ENCODE measurements around the gene TMEM245. TPM values are rescaled to one million over a fixed set of nuclear protein-coding genes. Genes with fewer than 3 reads are reported as not detected.
A peak's percentile ranks its signal among the peaks of the same experiment; 100 is the strongest.

The TMEM245 gene
- total RNA-seq, 1 donor from 2014 or later: 57.7 TPM

DNA sequence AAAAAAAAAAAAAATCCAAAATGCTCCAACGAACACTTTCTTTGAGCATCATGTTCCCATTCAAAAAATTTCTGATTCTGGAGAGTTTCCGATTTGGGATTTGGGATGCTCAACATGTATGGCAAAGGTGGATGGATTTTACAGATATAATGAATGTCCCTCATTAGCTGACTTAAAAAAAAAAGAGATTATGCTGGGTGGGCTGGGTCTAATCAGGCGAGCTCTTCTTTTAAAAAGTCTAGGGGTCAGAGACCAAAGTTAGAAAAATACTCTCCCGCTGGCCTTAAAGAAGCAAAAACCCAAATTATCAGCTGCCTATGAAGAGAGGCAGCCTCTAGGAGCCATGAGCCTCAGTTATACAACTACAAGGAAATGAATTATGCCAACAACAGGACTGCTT, 91.3 kb downstream of the TMEM245 start:
- no peak for DNase-seq (ENCODE audit: low read depth in 2 of 2)

- no peak for DNase-seq (ENCODE audit: low read depth in 2 of 2)
These were observed 92.6 kb downstream of the TMEM245 start for GRCh38 chr9:109027176-109027575.

DNA sequence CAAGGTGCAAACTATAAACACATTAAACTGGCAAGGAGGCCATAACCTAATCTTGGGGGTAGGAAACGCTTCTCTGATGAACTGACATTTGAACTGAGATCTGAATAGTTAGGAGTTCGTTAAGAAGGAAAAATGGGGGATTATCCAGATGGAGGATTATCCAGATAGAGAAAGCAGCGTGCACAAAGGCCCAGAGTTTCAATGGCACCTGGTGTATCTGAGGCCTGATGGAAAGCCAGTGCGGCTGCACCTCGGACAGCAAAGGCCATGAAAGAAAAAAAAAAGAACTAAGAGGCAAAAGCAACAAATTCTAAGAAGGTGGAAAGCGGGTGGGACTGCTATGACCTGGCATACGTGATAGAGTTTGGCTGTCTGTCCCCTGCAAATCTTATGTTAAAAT, 93.4 kb downstream of the TMEM245 start:
- no peak for DNase-seq (ENCODE audit: low read depth in 2 of 2)

DNA sequence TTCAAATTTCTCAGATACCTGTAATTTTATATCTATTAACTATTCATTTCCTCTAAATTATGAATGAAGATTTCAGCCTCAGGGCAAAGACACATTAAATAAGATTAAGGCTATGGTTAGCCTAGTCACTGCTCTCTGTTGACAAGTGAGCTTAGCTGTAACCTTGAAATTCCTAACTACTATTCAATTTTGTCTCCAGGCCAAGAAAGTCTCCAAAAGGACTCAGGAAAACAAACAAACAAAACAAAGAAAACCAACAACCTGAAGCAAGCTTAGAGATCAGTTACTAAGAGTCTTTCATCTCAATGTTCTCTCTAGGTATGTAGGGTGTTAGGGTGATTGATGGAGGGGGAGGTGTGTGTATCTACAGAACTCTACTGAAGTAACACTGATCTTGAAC, 96.9 kb downstream of the TMEM245 start:
- no peak for DNase-seq (ENCODE audit: low read depth in 2 of 2)

DNA sequence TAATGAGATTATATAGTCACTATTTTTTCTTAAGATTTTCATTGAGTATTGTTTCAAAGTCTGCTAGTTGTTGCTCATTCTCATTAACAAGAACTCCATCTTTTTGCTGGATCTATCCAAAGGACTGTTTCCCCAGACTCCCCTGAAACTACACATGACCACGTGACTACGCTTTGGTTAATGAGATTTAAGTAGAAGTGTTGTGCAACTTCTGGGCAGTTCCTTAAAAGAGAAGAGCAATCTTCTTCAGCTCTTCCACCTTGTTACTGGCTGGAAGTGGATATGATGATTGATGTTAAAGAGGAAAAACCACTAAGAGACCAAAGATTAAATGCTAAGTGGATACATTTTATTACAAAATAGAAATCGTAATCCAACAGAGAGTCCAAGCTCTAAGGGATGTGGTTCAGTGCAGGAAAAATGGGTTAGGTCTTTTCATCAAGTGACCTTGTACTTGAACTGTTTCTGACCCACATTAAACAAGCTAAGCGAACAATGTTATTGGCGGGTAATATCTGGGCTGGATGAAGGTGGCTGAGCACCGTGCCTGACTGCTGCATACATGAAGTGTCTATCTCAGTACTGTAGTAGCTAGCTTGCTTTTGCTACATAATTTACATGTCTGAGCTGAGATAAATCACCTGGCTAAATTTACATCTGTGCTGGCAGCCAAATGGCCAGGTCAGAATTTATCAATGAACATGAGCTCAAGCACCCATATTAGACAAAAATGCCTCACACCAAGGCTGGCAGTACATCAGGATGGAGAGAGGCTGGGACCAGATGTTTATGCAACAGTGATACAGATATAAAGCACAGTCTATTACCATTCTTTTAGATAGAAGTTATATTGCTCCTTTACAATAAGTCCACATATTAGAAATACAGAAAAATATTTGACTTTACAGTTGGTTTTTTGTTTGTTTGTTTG, 98.9 kb downstream of the TMEM245 start:
- no peak for DNase-seq (ENCODE audit: low read depth in 2 of 2)

- DNase-seq (ENCODE audit: low read depth in 2 of 2): peak in 1 of 2 donors; percentile 37
These were observed 99.6 kb downstream of the TMEM245 start for GRCh38 chr9:109020113-109020512.

DNA sequence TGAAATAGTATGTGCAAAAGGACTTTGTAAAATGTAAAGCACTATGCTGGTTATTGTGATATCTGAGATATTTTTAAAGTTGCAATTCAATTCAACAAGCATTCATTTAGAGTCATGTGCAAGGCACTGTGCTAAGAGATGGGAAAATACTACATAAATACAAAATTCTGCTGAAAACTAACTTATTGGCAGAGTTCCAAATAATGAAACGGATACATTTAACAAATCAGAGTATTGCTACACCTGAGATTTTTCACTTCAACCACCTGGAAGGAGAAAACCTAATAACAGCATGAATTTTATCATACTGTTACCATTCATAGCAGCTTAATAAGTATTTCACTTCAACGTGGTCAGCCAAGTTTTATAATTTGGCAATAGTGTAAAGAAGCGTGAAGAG, 100.3 kb downstream of the TMEM245 start:
- no peak for DNase-seq (ENCODE audit: low read depth in 2 of 2)

GRCh38 chr9:109017493-109017892, 102.3 kb downstream of the TMEM245 start:
- no peak for DNase-seq (ENCODE audit: low read depth in 2 of 2)

- DNase-seq (ENCODE audit: low read depth in 2 of 2): no peak
These were observed 102.7 kb downstream of the TMEM245 start for GRCh38 chr9:109017061-109017460.

GRCh38 chr9:109016132-109016531, 103.6 kb downstream of the TMEM245 start:
- DNase-seq (ENCODE audit: low read depth in 2 of 2): no peak

GRCh38 chr9:109014608-109015280, 105.0 kb downstream of the TMEM245 start:
- peak in 1 of 2 donors; percentile 39 for DNase-seq (ENCODE audit: low read depth in 2 of 2)

- DNase-seq (ENCODE audit: low read depth in 2 of 2): peak in 1 of 2 donors; percentile 28
These were observed 105.8 kb downstream of the TMEM245 start for GRCh38 chr9:109013679-109014607.

GRCh38 chr9:109012876-109013678, 106.7 kb downstream of the TMEM245 start, which contains the start of gene CTNNAL1:
Gene CTNNAL1 (minus strand): TSS chr9:109013499. CDS start chr9:109013442, 57 bp downstream.
- DNase-seq (ENCODE audit: low read depth in 2 of 2): peak; percentile 91 to 95

DNA sequence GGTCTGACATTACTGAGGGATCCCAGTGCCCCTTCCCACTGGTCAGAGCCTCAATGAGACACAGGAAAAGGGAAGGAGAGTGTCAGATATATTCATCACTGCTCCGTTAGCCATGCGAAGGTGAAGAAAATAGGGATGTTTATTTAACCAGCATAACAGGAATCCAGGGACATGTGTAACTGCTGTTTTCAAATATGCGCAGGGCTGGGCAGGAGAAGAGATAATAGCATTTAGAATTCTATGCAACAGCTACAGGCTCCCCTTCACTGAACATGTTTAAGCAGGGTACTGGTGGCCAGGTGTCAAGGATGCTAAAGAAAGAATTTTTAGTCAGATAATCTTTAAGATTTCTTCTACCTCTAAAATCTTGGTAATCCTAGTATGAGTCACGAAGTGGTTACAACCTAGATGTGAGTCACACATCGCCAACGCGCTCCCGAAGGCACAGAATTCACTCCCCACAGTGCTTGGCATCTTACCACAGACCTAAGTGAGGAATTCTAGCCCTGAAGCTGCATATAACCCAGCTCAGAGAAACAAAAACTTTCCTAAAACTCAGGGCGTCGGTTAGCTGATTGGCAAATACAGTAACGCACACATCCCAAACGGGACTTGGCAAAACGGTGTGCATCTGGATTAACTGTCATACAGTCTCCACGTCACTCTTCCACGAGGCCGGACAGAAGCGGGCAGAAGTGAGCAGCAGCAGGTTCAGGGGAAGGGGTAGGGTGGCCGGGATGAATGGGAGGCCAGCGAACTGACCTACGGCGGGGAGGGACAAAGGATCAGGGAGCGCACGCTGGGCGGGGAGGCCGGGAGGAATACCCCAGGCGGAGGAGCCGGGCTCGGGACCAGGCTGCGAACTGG, 107.5 kb downstream of the TMEM245 start:
- DNase-seq (ENCODE audit: low read depth in 2 of 2): peak; percentile 71 to 89

- DNase-seq (ENCODE audit: low read depth in 2 of 2): no peak
These were observed 108.5 kb downstream of the TMEM245 start for GRCh38 chr9:109011231-109011671.

- peak; percentile 89 to 93 for DNase-seq (ENCODE audit: low read depth in 2 of 2)
These were observed 109.0 kb downstream of the TMEM245 start for GRCh38 chr9:109010746-109011145.

DNA sequence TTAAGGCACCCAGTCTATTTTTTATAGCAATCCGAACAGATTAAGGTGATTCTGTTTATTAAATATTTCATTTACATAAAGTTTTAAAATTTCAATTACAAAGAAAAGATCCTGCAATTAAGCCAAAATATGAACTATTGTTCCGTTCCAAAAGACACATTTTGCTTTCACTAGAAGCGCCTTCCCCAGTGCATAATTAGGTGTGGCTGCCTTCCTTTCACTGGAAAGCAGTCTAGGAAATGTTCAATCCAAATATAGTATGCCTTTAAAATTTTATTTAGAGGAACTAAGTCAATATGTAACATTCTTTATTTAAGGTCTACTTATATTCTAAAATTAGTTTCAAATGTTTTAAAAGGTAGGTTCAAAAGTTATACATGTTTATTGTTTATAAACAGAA, 114.1 kb downstream of the TMEM245 start:
- no peak for DNase-seq (ENCODE audit: low read depth in 2 of 2)

DNA sequence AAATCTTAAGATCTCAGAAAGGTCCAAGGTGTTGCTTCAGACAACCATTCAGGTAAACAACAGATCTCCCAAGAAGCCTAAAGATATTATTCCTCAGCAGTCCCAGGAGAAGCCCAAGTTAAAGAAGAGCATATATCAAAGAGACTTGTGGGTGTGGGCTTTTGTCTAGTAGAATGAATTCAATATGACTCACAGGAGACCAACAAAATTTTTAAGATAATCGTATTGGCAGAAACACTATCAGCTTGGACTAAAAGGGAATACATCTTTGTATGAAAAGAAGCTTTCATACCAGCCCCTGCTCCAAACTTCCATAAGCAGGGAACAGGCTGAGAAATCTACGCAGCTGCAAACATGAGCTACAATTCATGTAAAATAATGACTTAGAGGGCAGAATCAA, 116.6 kb downstream of the TMEM245 start:
- no peak for DNase-seq (ENCODE audit: low read depth in 2 of 2)

DNA sequence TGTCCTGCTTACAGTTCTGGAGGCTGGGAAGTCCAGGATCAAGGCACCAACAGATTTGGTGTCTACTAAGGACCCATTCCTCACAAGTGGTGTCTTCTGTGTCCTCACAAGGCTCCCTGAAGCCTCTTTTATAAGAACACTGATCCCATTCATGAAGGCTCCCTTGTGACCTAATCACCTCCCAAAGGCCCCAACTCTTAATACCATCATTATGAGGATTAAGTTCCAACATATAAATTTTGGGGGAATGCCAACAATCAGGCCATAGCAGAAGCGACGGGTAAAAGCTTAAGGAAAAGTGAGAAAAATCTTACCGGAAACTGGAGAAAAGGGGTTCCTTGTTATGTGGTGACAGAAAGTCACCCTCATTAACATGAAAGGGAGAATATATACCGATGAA, 117.6 kb downstream of the TMEM245 start:
- no peak for DNase-seq (ENCODE audit: low read depth in 2 of 2)

- DNase-seq (ENCODE audit: low read depth in 2 of 2): peak in 1 of 2 donors; percentile 74
These were observed 118.5 kb downstream of the TMEM245 start for GRCh38 chr9:109001275-109001676.
